ENCODE data around the gene ENOX1.

Gene ENOX1

GRCh38 chr13:43669101-43669500 lies 117.7 kb downstream of the ENOX1 start:
- no peak for DNase-seq

DNA sequence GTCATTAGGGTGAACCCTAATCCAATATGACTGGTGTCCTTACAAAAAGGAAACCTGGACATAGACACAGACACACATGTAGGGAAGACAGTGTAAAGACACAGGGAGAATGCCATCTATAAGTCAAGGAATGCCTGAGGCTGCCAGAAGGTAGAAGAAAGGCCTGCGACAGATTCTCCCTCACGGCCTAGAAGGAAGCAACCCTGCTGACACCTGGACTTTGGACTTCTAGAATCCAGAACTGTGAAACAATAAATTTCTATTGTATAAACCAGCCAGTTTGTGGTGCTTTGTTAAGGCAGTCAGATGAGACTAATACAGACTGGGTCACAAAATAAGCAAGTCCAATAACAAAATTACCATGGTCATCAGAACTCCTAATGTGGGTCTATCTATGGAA lies 120.4 kb downstream of the ENOX1 start:
- DNase-seq, result no peak

GRCh38 chr13:43665388-43665787 lies 121.4 kb downstream of the ENOX1 start:
- no peak for DNase-seq

GRCh38 chr13:43664700-43665191 lies 122.0 kb downstream of the ENOX1 start:
- DNase-seq, result peak; percentile 85

GRCh38 chr13:43663474-43664090 lies 123.2 kb downstream of the ENOX1 start:
- peak; percentile 79 for DNase-seq

DNA sequence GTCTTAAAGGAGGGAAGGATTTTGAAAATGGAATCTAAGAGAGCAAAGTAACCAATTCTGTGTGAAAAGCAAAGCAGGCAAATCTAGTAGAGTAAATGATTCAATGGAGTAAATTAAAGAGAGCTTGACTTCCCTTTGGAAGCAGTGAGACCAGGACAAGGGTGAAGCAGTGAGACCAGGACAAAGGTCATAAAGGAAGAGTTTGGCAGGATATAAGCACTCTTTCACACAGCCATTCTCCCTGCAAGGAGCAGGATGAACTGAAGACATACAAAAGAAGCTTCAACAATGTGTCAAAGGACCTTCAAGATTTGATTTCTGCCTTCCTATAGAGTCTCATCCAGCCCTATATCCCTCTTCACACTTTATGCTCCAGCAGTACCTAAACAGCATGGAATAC lies 123.8 kb downstream of the ENOX1 start:
- no peak for DNase-seq

DNA sequence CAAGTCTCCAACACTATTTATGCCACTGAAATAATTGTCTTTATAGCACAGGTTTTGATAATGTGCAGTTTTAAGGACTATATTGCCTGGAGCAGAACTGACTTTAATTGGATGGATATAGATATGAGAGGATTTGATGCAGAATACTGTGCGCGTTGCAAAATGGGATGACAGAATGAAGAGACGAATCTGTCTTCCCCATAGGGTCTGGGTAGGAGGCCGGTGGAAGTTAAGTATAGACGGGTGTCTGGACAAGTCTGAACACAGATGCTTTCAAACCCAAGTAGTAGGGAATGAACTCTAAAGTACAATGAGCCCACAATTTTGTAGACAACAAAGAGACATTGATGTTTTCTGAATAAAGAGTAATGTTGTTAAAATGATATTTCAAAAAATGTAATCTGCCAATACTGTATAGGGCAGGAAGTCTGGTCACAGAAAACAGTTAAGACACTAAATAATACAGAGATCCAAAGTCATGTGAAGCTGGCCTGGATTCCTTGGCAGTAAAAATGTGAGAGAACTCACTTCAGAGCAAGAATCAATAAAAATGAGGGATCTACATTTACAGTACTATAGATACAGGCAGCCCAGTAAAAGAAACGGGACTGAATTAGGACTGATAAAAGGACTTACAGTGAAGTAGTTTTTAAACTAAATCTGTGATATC lies 125.5 kb downstream of the ENOX1 start:
- no peak for DNase-seq

DNA sequence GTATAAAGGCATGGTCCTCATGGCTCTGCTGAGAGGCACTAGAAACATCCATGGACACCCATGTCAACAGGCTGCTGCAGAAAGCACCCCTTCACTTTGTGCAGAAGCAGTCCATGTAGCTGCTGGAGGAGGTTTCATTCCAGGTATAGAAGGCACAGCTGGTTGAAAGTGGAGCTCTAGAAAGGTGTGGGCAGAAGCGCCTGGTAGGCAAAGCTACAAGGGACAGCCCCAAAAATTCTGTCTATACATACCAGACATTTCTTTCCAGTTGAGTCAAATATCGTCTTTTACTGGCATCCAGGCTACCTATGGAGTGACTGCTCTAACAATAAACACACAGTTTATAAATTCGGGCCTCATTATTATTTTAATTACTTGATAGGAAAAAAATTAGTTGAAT lies 129.3 kb downstream of the ENOX1 start:
- no peak for DNase-seq

GRCh38 chr13:43653980-43654379 lies 132.8 kb downstream of the ENOX1 start:
- DNase-seq, result no peak

DNA sequence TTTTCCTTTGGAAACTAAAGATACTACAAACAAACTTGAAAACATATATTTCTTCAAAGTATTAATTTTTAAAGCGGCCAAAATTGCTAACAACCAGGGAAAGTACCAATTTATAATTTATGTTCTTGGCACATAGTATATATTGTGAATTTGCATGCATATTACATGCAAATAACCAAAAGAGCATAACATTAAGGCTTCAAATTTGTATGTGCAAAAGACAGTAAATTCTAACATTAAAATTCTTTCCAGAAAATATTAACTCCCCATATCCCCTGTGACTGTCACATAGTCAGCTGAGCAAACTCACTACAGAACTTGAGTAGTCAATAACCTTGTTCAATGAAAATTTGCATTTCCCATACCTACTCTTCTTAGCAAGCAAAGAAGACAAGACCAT lies 133.4 kb downstream of the ENOX1 start:
- DNase-seq, result no peak

DNA sequence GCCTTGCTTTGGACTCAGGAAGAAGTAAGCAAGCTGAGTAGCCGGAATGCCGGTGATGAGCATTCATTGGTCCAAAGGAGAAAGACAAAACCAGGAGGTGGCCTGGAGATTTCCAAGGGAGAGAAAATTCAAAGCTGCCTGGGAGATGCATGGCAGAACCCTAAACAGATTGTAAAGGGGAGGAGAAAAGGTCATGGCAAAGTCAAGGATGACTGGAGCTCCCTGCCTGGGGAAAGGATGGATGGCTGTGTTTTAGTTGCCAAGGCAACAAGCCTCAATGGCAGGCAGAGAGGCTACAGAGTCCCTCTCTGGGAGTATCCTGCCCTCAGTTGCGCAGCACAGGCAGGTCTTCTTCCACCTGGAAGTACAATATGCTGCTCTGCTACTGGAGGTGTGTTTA lies 134.0 kb downstream of the ENOX1 start:
- no peak for DNase-seq

DNA sequence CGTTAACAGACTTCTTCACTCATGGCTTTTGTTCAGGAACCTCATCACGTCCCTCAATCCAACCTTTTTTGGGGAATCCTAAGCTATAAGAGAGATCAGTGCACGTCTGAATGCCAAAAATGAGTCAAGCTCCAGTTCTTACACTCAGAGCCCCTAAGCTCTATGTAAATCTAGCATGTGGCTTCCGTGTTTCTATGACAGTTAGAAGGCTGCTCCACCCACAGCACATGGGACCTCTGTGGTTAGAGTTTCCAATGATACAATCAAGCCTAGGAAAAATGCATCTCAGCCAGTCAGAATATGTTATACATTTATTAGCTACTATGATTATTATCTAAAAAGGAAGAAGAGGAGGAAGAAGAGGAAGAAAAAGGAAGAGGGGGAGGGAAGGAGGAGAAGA lies 135.9 kb downstream of the ENOX1 start:
- no peak for DNase-seq

DNA sequence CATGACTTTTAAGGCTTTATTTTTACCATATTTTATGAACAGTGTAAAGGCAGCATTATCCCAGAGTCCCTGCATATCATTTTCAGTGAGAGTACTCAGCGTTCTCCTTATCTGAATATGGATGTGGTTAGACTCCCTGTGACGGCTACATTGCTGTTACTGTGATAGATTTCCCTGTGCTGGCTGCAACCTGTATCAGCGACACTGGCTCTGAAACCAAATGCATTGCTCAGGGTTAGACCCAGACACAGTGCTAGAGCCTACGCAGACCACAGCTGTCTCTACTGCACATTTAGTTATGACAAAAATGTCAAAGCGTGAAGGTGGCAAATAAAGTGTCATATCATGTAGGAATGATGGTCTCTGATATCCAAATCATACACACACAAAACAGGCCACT lies 138.0 kb downstream of the ENOX1 start:
- DNase-seq, result no peak

DNA sequence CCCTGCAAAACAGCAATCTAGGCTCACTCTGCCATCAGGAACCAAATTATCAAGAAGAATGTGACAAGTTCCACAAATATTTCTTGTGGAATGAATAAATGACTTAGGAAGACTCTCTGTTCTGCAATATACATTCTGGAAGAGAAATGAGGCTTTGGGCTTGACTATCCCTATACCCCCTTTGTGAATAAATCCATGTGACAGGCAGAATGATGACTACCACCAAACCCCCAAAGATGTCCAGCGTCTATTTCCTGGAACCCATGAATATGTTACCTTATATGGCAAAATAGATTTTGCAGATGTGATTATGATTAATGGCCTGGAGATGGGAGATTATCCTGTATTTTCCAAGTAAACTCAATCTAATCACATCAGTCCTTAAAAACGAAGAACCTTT lies 139.3 kb downstream of the ENOX1 start:
- DNase-seq, result peak; percentile 60

- no peak for DNase-seq
Measured at GRCh38 chr13:43640476-43640875, 146.3 kb downstream of the ENOX1 start.

DNA sequence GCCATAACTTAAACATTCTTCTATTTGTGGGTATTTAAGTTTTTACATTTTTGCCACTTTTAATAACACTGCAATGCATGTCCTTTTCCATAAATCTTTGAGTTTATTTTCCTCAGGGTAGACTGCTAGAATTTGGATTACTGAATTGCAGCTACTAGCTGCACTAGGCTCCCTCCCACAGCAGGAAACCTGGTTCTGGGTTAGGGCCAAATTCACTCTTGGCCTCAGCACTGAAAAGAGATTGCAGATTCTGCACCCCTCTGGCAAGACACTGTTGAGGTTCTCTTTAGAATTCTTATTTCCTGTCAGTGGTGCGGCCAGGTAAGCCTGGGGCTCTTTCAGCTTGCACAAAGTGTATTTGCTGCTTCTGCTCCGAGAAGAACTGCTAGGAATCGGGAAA lies 155.7 kb downstream of the ENOX1 start:
- DNase-seq, result no peak

- no peak for DNase-seq
Measured at GRCh38 chr13:43629691-43630480, 156.9 kb downstream of the ENOX1 start.

- DNase-seq, result no peak
Measured at GRCh38 chr13:43626994-43627393, 159.8 kb downstream of the ENOX1 start.

- DNase-seq, result no peak
Measured at GRCh38 chr13:43614063-43614462, 172.7 kb downstream of the ENOX1 start.

- no peak for DNase-seq
Measured at GRCh38 chr13:43611281-43612273, 175.2 kb downstream of the ENOX1 start.

DNA sequence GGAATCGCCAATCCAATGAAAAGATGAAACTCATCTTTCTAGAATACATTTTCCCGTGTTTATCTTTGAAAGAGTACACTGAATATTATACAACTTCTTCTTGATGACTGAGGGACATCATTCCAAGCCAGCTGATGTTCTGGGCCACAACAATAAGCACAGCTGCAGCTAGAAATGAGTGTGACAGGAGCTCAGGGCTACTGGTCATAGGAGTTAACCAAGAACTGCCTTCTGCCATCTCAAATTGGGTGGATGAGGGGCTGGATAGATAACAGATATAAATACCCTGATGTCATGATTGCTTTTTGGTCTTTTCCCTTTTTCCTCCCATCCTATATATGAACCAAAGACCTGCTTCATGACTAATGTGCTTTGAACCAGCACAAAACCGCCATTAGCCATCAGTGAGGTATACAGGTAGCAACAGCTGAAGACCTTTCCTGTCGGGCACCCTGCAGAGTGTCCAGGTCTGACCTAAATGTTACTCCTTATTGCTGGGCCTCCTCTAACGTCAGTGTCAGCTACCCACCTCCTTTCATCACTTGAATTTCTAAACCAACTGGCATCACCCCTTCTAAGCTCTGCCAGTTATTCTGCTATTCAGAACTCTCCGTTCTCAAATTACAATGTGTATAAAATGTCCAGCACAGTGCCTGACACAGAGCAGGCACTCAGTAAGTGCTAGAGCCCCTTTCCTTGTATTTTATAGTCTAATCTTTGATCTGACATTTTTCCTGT lies 178.2 kb downstream of the ENOX1 start:
- no peak for DNase-seq

DNA sequence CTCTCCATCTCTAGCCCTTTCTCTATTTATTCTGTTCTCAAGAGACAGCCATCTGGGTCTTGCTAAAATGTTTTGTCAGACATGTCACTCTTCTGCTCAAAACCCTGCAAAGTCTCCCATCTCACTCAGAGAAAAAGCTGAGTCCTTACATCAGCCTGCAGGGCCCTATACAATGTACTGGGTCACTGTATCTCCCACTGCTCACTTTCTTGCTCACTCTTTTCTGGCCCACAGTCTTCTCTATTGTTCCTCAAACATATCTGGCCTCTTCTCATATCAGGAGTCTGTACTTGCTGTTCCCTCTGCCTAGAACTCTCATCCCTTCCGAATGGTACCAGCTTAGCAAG lies 189.2 kb downstream of the ENOX1 start:
- no peak for DNase-seq
